CMK (cell line): ENCODE data around the gene HNRNPUL1.
"Not testable (repeated sequence)": the region's sequence is repeated elsewhere in the genome, so short reads cannot be mapped to it uniquely, and the experiment has no call there.

Experiments used
- DNase-seq: peaks from one replicate; pipeline ENCODE4 v3.0.0-alpha.2; 2010; ENCODE audit warnings: low read depth

The HNRNPUL1 gene

DNA sequence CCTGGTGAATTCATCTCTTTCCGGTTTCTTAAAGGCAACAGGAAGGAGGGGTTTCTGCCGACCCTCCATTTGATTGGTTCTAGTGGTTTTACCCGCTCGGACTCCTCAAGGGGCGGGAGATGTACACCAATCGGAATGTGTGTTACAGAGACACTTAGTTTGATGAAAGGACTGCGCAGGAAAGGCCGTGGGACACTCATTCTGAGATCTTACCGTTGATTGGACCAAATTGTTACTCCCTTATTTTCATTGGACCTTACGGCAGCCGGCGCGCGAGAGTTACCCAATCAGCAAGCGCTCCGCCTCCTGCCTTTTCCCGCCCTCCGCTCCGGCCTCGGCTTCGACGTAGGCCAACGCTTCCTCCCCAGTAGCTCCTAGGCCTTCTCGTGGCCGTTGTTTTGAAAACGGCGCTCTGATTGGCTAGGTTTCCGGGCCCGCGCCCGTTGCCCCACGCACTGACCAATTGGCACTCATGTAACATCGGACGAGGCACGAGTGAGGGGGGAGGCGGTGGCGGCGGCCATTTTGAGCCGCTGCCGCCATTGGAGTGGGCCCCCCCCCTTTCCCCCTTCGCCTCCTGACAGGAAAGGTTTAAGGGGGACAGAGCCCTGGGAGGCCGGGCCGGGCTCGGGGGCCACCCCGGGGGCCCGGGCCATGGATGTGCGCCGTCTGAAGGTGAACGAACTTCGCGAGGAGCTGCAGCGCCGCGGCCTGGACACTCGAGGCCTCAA lies at the start of gene HNRNPUL1:
HNRNPUL1 (plus strand) TSS at position 523 of the 731 bp plus-strand sequence; CDS start at position 655, 132 bp downstream.
- peak; percentile 99 for DNase-seq

DNA sequence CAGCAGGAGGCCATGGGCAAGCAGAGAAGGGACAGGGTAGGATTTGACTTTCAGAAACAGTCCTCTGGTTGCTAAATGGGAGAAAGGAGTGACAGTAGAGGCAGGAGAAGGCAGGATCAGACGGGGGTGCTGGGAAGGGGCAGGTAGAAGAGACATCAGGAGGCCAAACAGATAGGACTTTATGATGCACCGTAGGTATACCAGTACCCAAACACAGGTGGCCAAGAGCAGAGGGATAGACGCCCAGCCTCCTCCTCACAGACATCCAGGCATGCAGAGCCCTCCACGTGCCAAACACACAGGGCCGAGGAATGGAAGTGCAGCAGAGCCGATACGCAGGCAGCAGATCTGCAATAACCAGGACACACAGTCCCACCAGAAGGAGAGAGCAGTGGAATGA lies 46.4 kb upstream of the HNRNPUL1 start:
- no peak for DNase-seq

DNA sequence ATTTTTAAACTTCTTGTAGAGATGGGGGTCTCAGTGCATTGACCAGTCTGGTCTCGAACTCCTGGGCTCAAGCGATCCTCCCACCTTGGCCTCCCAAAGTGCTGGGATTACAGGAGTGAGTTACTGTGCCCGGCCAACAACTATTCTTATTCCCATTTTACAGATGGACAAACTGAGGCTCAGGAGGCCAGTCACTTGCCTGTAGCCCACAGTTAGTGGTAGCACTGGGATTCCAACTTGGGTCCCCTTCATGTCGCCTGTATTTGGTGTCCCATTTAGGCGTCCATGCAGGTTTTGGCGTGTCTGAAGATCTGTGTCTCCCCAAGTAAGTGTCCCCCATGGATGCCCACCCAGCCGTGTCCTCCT lies 45.9 kb upstream of the HNRNPUL1 start:
- DNase-seq = no peak

DNA sequence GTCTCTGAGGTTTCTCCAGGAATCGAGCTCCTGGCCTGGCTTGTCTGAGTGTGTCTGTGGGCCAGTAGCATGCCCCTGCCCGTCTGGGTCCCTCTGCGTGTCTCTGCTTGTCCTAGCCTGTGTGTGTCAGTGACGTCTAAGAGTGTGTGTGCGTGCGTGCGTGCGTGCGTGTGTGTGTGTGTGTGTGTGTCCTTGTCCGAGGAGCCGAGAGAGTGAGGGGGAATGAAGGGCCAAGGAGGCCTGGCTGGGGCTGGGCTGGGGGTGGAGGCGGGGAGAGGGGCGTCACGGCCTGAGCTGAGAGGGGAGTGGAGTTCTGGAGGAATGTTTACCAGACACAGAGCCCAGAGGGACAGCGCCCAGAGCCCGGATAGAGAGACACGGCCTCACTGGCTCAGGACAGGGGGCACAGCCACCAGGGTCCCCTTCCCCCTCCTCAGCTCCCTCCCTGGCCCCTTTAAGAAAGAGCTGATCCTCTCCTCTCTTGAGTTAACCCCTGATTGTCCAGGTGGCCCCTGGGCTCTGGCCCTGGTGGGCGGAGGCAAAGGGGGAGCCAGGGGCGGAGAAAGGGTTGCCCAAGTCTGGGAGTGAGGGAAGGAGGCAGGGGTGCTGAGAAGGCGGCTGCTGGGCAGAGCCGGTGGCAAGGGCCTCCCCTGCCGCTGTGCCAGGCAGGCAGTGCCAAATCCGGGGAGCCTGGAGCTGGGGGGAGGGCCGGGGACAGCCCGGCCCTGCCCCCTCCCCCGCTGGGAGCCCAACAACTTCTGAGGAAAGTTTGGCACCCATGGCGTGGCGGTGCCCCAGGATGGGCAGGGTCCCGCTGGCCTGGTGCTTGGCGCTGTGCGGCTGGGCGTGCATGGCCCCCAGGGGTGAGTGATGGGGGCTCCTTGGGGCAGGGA lies 45.3 kb upstream of the HNRNPUL1 start, which contains the start of gene AXL:
AXL (plus strand) TSS at position 609 of the 893 bp plus-strand sequence; CDS start at position 779, 170 bp downstream.
- DNase-seq = peak; percentile 49

DNA sequence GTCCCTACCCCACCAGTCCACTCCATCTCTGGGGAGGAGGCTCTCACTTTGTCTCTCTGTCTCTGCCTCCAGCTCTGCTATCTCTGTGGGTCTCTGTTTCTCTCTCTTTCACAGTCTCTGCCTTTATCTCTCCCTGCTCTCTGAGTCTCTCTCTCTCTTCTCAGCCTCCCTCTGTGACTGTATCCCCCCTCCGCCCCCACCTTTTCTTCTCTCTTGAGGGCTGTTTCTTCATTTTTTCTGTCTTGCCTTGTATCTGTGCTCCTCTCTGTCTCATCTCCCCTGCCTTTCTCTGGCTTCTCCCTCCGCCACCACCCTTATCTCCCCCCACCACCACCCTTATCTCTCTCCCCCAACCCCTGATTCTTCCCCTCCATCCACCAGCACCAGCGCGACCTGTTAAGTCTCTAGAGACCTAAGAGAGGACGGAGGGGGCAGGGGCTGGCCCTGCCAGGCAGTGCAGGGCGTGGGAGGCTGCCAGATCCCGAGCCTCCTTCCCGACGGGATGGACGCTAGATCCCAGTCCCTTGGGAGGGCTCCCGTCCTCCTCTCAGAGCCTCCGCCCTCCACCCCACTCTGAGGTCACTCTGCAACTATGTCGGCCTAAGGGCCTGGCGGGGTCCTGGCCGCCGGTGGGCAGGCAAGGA lies 44.1 kb upstream of the HNRNPUL1 start:
- peak; percentile 83 for DNase-seq

DNA sequence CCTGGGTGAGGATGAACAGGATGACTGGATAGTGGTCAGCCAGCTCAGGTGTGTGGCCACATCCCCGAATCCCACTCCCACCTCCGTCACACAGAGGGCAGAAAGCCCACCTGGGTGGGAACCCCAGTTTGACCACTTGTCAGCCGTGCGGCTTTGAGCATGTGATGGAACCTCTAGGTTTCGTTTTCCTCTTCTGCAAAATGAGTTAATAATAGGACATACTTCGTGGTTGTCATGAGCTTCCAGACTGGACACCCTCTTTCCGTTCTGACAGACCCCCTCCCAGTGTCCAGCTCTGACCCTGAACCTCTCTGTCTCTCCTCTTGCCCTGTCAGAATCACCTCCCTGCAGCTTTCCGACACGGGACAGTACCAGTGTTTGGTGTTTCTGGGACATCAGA lies 43.4 kb upstream of the HNRNPUL1 start:
- no peak for DNase-seq

DNA sequence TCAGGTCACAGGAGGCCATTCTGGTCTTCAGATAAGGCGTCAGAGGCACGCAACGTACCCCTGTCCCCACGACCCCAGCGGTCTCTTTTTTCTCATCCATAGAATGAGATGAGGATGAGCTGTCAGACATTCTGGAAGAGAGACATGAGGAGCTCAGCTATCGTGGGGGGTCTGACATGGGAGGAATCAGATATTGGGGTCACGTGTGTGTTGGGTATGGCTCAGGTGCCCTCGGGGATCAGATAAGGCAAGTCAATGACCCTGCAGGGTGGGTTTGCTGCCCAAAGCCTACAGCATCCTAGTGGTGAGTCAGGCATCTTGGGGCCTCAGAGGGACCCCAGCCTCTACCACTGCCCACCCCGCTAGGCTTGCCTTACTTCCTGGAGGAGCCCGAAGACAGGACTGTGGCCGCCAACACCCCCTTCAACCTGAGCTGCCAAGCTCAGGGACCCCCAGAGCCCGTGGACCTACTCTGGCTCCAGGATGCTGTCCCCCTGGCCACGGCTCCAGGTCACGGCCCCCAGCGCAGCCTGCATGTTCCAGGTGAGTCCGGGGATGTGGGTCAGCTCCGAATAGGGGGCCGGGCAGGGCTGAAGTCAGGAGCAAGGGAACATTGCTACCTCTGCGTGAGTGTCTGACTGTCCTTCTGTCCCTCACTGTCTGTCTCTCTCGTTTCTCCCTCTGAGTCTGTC lies 42.5 kb upstream of the HNRNPUL1 start:
- no peak for DNase-seq

DNA sequence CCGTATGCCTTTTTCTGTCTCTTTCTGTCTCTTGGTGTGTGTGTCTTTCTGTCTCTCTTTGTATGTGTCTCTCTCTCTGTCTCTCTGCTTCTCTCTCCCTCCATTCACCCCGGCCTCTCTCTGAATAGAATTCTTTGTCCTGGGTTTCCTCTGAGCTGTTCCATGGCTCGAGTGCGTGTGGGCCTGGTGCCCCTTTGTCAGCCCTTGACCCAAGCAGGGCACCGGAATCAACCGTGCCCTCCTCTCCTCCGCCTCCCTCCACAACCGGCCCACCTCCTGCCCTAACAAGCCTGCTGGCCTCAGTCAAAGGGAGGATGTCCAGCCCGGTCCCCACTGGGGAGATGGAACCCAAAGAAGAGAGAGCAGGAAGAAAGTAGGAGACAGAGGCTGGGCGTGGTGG lies 41.9 kb upstream of the HNRNPUL1 start:
- DNase-seq = no peak

DNA sequence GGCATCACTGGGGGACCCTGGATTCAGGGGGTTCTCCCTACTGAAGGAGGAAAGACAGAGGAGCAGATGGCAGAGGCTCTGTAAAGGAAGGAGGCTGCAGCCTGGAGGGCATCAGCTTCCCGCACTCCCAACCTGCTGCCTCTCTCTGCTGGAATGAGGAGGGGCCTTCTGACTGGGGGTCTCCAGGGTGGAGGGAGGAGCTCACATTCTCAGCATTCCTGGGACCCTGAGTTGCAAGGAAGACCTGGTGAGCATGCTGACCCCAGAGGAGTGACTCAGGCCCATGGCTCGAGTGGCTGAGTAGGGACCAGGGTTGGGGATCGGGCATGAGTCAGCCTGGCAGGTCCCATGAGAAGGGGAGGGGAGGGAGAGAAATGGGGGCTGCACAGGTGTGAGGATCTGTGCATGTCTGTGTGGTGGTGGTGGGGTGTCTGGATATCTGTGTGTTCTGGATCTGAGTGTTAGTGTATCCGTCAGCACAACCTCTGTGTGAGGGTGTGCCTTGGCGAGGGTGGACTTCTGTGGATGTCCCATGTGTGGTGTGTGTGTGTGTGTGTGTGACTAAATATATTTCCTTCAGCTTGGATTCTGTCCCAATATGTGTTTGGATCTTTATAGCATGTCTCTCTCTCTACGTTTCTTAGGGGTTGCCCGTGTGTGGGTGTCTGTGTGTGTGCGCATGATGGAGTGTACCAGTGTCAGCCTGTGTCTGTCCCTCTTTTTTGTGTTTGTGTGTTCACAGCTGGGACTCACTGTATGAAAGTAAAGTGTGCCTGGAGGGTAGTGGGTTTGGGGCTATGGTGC lies 40.5 kb upstream of the HNRNPUL1 start:
- no peak for DNase-seq

DNA sequence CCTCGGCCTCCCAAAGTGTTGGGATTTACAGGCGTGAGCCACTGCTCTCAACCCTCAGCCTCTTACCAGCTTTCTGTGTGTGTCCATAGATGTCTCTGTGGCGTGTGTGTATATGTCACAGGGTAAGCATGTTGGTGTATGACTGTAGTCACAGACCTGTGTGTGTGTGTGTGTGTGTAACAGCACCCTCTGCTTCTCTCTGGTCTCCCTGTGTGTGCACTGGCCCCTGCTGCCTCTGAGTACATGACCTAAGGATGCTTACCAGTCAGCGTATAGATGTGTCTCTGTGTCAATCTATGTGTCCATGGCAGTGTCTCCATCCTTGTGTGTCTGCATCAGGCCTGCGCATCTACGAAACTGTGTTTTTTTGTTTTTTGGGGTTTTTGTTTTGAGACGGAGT lies 39.5 kb upstream of the HNRNPUL1 start:
- DNase-seq = no peak

DNA sequence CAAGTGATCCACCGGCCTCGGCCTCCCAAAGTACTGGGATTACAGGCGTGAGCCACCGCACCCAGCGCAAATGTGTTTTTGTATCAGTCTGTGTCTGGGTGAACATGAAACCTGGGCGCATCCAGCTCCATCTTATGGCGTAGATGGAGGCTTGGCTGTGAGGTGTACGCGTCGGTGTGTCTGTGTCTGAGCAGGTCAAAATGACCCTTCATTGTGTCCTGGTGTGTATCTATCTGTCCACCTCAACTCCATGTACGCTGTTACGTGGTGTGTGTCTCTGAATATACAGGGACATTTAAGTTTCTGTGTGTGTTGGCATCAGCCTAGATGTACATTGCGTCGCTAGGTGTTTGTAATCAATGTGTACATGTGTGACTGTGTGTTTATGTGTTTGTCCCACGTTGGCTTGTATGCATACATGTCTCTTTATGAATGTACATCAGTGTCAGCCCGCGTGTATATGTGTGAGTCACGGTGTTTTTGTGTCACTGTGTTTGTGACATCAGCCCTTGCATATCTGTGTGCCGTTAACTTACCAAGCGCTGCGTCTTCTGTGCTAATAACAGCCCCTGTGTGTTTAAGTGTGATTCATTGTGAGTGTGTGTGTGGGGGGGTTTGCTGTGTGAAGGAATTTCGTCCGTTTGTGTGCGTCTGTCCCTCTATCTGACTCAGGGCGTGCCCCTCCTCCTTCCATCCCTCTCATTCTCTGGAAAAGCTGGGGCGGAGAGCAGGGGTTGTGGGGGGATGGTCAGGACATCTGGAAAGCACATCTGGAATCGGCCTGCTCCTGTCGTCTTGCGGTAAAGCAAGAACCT lies 38.7 kb upstream of the HNRNPUL1 start:
- no peak for DNase-seq

DNA sequence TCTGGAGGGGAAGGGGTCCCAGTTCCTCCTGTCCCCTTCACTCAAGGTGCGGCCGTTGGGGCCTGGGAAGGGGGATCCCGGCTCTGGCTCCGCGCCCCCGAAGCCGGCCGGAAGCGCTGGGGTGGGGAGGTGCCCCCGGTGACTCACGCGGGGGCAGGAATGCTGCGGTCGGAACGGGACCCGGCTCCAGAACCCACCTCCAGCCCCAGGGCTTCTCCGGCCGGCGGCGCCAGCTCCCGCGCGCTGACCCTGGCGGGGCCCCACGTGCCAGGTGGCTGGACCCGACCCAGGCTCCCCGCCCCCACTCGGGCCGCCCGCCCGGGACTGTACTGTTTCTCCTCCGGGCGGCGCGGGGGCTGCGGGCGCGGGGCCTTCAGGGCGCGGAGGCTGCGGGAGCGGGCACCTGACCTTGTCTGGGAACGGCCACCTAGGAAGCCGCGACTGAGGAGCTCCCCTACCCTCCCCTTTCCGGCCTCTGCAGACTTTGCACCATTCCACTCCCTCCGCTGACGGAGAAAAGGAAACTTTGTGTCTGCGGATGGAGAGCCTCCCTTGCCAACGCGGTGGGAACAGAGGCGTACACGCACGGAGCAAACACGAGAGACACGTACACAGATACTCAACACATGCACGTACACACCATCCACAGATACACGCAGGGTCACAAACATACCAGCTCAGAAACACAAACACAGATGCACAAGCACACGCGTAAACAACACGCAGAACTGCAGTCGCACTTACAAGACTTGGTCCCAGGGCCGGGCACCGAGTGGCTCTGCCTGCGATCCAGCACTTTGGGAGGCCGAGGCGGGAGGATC lies 37.9 kb upstream of the HNRNPUL1 start:
- DNase-seq = no peak

DNA sequence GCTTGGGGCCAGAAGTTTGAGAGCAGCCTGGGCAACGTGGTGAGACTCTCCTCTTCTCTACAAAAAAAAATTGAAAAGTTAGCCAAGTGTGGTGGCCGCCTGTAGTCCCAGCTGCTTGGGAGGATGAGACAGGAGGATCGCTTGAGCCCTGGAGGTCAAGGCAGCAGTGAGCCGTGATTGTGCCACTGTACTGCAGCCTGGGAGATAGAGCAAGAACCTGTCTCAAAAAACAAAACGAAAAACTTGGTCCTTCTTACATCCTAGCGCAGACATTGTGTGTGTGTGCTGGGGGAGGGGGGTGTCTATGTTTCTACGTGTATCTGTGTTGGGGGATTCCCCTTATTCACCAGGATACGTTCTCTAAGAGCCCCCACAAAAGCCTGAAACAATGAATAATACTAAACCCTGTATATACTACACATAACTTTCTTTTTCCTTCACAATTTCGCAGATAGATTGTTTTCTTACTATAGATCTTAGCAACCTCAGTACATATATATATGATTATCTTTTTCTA lies 37.2 kb upstream of the HNRNPUL1 start:
- no peak for DNase-seq

DNA sequence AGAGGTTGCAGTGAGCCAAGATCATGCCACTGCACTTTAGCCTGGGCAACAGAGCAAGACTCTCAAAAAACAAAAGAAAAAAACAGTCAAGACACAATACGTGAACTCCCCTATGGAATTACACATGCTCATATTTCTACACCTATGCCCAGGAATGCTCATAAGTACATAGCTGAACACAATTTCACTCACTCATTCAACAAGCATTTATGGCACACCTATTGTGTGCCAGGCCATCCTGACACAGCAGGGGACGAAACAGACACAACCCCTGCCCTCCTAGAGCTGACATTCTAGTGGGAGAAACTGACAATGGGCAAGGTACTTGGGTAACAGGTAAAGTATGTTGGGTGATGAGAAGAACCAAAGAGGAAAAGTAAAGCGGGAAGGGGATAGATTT lies 35.7 kb upstream of the HNRNPUL1 start:
- DNase-seq = no peak

DNA sequence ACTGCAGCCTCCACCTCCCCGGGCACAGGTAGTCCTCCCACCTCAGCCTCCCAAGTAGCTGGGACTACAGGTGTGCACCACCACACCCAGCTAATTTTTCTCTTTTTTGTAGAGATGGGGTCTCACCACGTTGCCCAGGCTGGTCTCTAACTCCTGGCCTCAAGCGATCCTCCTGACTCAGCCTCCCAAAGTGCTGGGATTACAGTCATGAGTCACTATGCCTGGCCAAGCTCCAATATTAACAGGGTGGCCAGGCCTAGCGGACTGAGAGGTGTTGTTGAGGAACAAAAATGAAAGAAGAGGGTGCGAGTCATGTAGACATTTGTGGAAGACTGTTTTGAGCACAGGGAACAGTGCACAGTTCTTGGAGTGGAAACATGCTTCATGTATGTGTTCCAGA lies 34.8 kb upstream of the HNRNPUL1 start:
- DNase-seq = not testable (repeated sequence)

DNA sequence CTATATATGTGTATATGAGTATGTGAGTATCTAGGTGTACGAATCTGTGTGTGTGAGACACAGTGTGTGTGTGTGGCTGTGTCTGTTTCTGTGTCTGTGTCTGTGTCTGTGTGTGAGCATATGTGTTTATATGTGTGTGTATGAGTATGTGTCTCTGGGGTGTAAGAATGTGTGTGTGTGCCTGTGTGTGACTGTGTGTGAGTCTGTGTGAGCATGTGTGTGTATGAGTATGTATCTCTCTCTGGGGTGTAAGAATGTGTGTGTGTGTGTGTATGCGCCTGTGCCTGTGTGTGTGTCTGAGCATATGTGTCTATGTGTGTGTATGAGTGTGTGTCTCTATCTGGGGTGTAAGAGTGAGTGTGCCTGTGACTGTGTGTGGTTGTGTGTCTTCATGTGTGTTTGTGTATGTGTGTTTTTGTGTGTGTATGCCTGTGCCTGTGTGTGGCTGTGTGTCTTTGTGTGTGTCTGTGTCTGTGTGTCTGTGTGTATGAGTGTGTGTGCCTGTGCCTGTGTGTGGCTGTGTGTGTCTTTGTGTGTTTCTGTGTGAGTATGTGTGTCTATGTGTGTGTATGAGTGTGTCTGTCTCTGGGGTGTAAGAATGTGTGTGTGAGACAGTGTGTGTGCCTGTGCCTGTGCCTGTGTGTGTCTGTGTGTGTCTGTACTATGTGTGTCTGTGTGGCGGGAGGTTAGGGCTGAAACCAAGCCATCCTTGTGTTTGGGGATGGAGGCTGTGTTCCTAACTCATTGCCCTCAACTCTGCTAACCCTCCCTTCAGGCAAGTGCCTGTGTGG lies 33.9 kb upstream of the HNRNPUL1 start:
- no peak for DNase-seq

DNA sequence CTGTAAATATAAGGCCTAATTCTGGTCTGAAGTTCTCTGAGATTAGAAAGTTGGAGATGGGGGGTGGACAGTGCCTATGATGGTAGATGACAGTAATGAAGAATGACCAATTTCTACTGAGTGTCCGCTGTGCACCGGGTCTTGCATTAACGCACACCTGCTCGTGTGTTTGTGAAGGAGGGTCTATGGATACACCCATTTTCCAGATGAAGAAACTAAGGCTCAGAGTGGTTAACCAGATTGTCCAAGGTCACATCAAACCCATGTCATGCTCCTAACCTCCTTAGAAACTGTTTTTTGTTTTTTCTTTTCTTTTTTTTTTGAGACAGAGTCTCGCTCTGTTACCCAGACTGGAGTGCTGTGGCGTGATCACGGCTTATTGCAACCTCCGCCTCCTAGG lies 31.5 kb upstream of the HNRNPUL1 start:
- no peak for DNase-seq

DNA sequence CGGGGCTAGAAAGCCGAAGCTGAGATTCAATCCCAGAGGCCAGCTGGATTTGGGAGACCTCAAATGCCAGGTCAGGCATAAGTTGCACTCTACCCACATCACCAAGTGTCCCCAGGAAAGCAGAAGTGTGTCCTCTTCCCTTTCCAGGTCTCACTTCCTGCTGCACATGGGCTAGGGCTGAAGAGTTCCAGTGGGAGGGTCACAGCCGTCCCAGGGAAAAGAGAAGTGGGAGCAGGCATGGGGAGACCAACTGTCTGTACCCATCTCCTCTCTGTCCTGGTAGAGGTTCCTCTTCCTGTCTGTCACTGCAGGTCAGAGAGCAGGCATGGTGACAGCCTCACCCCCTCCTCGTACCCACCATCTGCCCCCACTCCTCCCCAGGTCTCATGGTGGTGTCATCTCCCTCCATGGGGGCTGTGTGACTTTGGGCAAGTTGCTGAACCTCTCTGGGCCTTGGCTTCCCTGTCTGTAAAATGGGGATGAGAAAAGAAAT lies 30.4 kb upstream of the HNRNPUL1 start:
- DNase-seq = peak; percentile 25
